T-helper 2 cell treated with Interferon-gamma antibody and Interleukin-4, amounts not matched to agents 100 ng/mL and 5 ng/mL, for 36 hours (primary cell): ENCODE data around the gene OVAAL. TPM values are rescaled to one million over a fixed set of nuclear protein-coding genes. Genes with fewer than 3 reads are reported as not detected.

Source experiments
- intact Hi-C: fragments of 100-400 bp; cut with micrococcal nuclease; formaldehyde crosslinking; loops from one replicate; pipeline ENCODE4 v1.15.1; 2023
- total RNA-seq: library from RNA; stranded (reverse); gene quantifications from 2 replicates; pipeline ENCODE4 v1.2.3, GENCODE V29; 2022

The OVAAL gene
- total RNA-seq, 1 donor from 2014 or later = not detected

DNA sequence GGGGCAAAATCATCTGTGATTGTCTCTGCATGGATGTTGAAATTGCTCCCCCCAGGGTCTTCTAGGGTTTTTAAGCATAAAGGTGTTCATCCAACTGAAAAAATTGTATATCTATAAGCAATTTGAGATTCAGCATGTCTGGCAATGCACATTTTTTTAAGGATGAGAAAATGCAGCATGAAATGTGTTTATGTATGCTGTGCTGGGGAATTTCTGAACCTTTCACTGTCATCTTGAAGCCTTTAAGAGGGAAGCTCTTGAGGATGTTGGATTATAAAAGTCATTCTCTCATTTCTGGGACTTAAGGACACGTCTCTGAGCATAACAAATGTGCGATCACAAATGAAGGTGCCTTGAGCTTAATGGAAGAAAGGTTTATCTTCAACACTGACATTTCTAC lies 9.4 kb downstream of the OVAAL start:
- intact Hi-C loops = no loop called here

GRCh38 chr1:180571060-180571831 lies 12.5 kb downstream of the OVAAL start:
- intact Hi-C loops = no loop called here

DNA sequence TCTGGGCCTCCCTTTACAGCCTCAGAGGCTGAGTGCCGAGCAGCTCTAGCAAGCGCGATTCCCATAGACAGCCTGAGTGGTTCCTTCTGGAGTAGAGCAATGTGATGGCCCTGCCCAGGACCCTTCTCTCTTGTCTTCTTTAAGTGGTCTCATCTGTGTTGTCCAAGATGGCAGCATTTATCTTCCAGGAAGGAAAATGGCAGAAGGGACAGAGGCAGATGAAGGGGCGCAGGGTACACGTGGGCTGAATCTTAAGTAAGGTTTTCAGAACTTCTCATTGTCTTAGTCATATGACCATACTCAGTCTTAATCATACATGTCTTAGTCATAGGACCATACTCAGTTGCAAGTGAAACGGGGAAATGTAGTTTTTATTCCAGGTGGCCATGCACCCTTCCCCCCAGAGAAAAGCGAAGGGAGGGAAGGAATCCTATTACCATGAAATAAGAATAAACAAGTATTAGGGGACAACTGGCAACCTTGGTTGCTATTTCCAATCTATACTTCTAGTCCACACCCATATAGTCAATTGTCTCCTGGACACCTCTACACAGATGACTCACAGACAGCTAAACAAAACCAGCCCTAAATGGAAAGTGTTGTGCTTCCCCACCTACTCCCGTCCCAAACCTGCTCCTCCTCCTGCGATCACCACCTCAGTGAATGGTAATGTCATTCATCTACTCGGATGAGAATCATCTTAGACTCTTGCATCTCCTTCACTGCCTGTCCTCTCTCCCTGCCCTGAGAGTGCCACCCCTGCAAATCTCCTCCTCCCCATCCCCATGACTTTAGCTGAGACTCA lies 13.3 kb downstream of the OVAAL start:
- intact Hi-C loops = no loop called here

GRCh38 chr1:180572760-180573159 lies 14.0 kb downstream of the OVAAL start:
- intact Hi-C loops = no loop called here

- intact Hi-C loops = no loop called here
These were observed 15.4 kb downstream of the OVAAL start for GRCh38 chr1:180574031-180574713.

DNA sequence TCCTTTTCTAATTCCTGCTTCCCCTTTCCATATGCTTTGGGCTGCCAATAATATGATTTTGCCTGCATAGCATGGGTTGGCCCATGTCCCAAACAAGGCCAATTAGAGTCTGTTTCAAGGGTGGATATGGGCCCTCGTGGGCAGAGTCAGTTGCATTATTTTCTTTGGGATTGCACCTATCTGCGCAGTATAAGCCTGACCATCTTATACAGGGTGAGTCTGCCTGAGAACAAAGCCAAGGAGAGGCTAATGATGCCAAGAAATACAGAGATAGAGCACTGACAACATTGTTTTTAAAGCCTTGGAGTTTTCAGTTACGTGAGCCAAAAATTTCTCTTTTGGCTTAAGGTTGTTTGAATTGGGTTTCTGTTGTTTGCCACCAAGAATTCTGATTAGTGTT lies 18.6 kb downstream of the OVAAL start:
- intact Hi-C loops = no loop called here

DNA sequence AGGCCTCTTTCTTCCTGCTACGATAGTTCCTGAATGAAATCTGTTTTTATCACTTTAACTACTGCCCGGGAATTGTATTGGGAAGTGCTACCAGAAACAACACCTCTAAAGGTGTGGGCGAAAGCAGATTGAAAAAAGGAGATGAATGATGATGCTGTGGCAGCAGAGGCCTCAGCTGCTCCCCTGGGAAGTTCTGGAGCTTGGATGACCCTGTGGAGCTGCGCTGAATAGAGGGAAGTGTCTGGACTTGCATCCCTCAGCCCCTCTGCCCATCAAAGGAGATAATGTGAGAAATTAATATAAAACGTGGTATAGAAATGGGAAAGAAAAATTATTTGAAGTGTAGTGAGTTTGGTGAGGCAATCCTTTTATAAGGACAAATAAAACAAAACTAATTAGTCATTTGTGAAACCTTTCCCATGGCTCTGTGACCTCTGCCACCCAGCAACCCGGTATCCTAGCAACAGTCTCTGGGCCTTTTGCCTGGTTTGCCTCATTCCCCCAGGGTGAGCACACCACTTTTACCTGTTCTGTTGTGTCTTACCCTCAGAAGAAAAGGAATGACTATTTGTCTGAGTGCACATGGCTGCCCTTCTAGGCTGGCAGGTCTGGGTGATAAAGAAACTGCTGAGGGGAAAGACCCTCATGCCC lies 21.3 kb downstream of the OVAAL start:
- intact Hi-C loops = no loop called here

DNA sequence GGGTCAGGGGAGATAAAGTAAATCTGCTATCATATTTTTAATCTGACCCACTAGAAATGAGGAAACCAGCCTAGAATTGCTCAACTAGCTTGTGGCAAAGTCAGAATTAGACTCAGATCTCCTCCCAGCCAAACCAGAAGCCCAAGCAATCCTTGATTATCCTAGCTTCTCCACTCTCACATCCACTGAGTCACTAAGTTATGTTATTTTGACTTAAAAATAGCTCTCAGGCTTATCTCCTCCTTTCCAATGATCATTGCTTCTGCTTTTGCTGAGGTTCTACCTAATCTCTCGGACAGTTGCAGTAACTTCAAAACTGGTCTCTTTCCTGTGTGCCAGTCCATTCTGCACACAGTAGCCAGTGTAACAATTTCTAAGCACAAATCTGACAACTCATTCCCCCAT lies 22.9 kb downstream of the OVAAL start:
- intact Hi-C loops = no loop called here

GRCh38 chr1:180584869-180585268 lies 26.1 kb downstream of the OVAAL start:
- intact Hi-C loops = loop anchor here (5.0 kb wide), 1 partner anchor 47 kb away; the partner anchor contains the start of gene XPR1

- intact Hi-C loops = loop anchor here (5.0 kb wide), 1 partner anchor 46 kb away; the partner anchor contains the start of gene XPR1
These were observed 27.2 kb downstream of the OVAAL start for GRCh38 chr1:180585994-180586359.

GRCh38 chr1:180586671-180587155 lies 27.9 kb downstream of the OVAAL start:
- intact Hi-C loops = loop anchor here (5.0 kb wide), 1 partner anchor 46 kb away; the partner anchor contains the start of gene XPR1

GRCh38 chr1:180588121-180588520 lies 29.4 kb downstream of the OVAAL start:
- intact Hi-C loops = loop anchor here (5.0 kb wide), 1 partner anchor 44 kb away; the partner anchor contains the start of gene XPR1

- intact Hi-C loops = no loop called here
These were observed 32.1 kb downstream of the OVAAL start for GRCh38 chr1:180590889-180591288.

DNA sequence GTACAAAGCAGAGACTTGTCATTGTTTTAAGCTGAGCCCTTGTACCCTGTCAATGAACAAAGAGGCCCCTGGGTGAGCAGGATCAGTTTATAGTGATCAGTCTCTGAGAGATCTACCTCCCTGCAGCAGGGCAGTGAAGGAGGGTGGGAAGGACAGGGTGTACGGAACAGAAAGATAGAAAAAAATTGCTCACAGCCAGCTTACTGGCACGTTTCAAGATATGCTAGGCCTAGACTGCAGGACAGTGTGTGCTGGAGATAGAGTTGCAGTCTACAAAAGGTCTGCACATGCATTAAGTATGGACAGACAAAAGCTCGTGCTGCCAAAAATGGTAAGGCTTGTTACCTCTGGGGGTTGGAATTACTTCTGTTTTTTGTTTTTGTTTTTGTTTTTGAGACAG lies 34.6 kb downstream of the OVAAL start:
- intact Hi-C loops = no loop called here

GRCh38 chr1:180594723-180595122 lies 36.0 kb downstream of the OVAAL start:
- intact Hi-C loops = no loop called here

DNA sequence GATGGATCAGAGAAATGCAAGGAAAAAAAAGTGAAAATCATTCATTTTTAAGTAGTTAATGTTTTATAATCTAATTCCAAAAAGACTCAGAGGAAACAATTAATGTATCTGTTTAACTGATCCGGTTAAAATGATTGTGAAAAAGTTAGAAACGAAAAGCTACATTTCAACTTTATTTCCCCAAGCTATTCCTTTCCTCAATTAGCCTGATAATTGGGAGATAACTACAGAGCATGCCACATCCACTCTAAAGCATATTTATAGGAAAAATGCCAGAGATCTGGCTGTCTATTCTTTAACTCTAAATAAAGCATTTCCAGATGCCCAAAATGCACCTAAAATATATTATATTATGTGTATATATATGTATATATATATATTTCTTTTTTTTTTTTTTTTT lies 37.2 kb downstream of the OVAAL start:
- intact Hi-C loops = no loop called here

DNA sequence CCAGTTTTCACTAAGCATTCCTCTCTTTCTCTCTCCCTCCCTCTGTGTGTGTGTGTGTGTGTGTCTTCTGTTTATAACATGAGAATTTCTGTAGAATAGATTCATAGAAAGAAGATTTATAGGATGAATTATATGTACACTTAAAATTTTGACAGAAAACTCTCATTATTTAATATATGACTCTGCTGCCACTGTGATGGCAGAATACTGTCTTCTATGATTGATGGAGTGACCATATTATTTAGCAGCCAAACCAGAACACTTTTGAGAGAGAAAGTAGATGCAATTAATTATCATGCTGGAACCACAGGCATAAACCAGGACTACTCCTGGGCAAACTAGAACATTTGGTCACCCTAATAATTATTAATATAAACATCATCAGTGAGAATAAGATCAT lies 38.8 kb downstream of the OVAAL start:
- intact Hi-C loops = no loop called here

GRCh38 chr1:180598333-180598974 lies 39.7 kb downstream of the OVAAL start:
- intact Hi-C loops = no loop called here

DNA sequence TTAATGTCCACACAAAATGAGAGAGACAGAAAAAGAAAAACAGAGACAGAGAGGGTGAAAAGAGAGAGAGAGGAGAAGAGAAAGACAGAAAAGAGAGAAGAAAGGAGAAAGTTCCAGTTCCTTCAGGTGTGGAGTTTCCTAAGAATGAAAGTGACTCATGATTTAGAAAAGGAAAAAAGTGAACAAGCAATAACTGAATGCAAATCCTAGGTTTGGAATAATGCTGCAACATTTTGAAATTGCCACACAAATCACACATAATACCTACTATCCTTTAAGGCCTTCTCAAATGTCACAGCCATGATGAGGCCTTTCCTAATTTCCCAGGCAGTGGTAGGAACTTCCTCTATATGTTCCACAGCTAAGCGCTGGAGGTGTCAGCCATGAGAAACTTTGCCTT lies 41.6 kb downstream of the OVAAL start:
- intact Hi-C loops = no loop called here

GRCh38 chr1:180601512-180601911 lies 42.7 kb downstream of the OVAAL start:
- intact Hi-C loops = no loop called here
